ENCODE results near the gene SLIT3. TPM values are rescaled to one million over a fixed set of nuclear protein-coding genes. Genes with fewer than 3 reads are reported as not detected.

Gene SLIT3
- total and polyA plus RNA-seq, 2 donors (not counting 3 experiments of a cell fraction or from before 2014, with no cell fraction given) = 0.90 to 1.0 TPM

- no TSS peak for BruUV-seq (replicated peaks)
- H3K9me1 ChIP-seq (replicated peaks; ENCODE audit: control insufficient read depth, extremely low read depth, insufficient read depth, low read length) = no peaks in the 10 kb centered on the region
- H3K36me3 ChIP-seq (ENCODE audit: control insufficient read depth in 2 of 2, extremely low read depth in 1 of 2, insufficient read depth in 2 of 2, low read length in 2 of 2) = no peaks in the 10 kb centered on the region
- H3K27me3 ChIP-seq (ENCODE audit: control insufficient read depth in 2 of 2, insufficient read depth in 2 of 2, low read length in 2 of 2) = no peaks in the 10 kb centered on the region
- CTCF ChIA-PET = no interaction called here
- no peaks in the 10 kb centered on the region for H3K4me1 ChIP-seq (ENCODE audit: control insufficient read depth, extremely low read depth, insufficient read depth, low read length)
- H4K20me1 ChIP-seq (replicated peaks; ENCODE audit: control insufficient read depth, extremely low read depth, insufficient read depth, low read length) = no peaks in the 10 kb centered on the region
- no peaks in the 10 kb centered on the region for H3K9me3 ChIP-seq (replicated peaks; ENCODE audit: control insufficient read depth, insufficient read depth, low read length)
- FAIRE-seq (no peak), DNase-seq (ENCODE audit: low read depth, low spot score) (no peak)
- dilution Hi-C loops (cut with MboI; ENCODE audit: extremely low pct_ligation_motif_present, low sequenced_read_pairs) = no loop called here
- H3K79me2 ChIP-seq (ENCODE audit: control insufficient read depth, insufficient read depth, low read length) = no peaks in the 10 kb centered on the region
- H3K27ac ChIP-seq (ENCODE audit: insufficient read depth, low read depth, low read length) = no peak overlapping the region
- H3K4me3 ChIP-seq (replicated peaks in 1 of 3; ENCODE audit: insufficient read depth in 1 of 3, low read depth in 1 of 3, low read length in 3 of 3) = no peak overlapping the region
- POLR2A ChIA-PET = no interaction called here
- H3K9ac ChIP-seq (replicated peaks; ENCODE audit: extremely low read depth, insufficient read depth, low read length) = no peak overlapping the region
- TF ChIP-seq FOS (IDR thresholded peaks at IDR 0.05; ENCODE audit: borderline replicate concordance, insufficient read depth, low read length) = no peak
- H3K4me2 ChIP-seq (ENCODE audit: insufficient read depth, low read length) = no peak overlapping the region
- H2AFZ ChIP-seq (ENCODE audit: low read depth, low read length) = no peak overlapping the region
- intact Hi-C loops (cut with micrococcal nuclease) = no loop called here
These were observed 17.1 kb downstream of the SLIT3 start for GRCh38 chr5:169283887-169284286.

GRCh38 chr5:169281625-169282024, 19.3 kb downstream of the SLIT3 start:
- no peak for DNase-seq (ENCODE audit: low read depth, low spot score)
- no peaks in the 10 kb centered on the region for H3K27me3 ChIP-seq (ENCODE audit: control insufficient read depth in 2 of 2, insufficient read depth in 2 of 2, low read length in 2 of 2)
- ChIA-PET CTCF (no interaction called here), POLR2A (no interaction called here)
- no peaks in the 10 kb centered on the region for H3K9me3 ChIP-seq (replicated peaks; ENCODE audit: control insufficient read depth, insufficient read depth, low read length)
- intact Hi-C loops (cut with micrococcal nuclease) (no loop called here), dilution Hi-C loops (cut with MboI; ENCODE audit: extremely low pct_ligation_motif_present, low sequenced_read_pairs) (no loop called here)
- no peak for FAIRE-seq
- H4K20me1 ChIP-seq (replicated peaks; ENCODE audit: control insufficient read depth, extremely low read depth, insufficient read depth, low read length) = no peaks in the 10 kb centered on the region
- no peaks in the 10 kb centered on the region for H3K4me1 ChIP-seq (ENCODE audit: control insufficient read depth, extremely low read depth, insufficient read depth, low read length)
- no peaks in the 10 kb centered on the region for H3K9me1 ChIP-seq (replicated peaks; ENCODE audit: control insufficient read depth, extremely low read depth, insufficient read depth, low read length)
- H2AFZ ChIP-seq (ENCODE audit: low read depth, low read length) = no peak overlapping the region
- no peak overlapping the region for H3K4me2 ChIP-seq (ENCODE audit: insufficient read depth, low read length)
- BruUV-seq (replicated peaks) = no TSS peak
- H3K36me3 ChIP-seq (ENCODE audit: control insufficient read depth in 2 of 2, extremely low read depth in 1 of 2, insufficient read depth in 2 of 2, low read length in 2 of 2) = no peaks in the 10 kb centered on the region
- H3K79me2 ChIP-seq (ENCODE audit: control insufficient read depth, insufficient read depth, low read length) = no peaks in the 10 kb centered on the region
- no peak overlapping the region for H3K9ac ChIP-seq (replicated peaks; ENCODE audit: extremely low read depth, insufficient read depth, low read length)
- H3K27ac ChIP-seq (ENCODE audit: insufficient read depth, low read depth, low read length) = no peak overlapping the region
- H3K4me3 ChIP-seq (replicated peaks in 1 of 3; ENCODE audit: insufficient read depth in 1 of 3, low read depth in 1 of 3, low read length in 3 of 3) = no peak overlapping the region
- TF ChIP-seq, protein P1, sequence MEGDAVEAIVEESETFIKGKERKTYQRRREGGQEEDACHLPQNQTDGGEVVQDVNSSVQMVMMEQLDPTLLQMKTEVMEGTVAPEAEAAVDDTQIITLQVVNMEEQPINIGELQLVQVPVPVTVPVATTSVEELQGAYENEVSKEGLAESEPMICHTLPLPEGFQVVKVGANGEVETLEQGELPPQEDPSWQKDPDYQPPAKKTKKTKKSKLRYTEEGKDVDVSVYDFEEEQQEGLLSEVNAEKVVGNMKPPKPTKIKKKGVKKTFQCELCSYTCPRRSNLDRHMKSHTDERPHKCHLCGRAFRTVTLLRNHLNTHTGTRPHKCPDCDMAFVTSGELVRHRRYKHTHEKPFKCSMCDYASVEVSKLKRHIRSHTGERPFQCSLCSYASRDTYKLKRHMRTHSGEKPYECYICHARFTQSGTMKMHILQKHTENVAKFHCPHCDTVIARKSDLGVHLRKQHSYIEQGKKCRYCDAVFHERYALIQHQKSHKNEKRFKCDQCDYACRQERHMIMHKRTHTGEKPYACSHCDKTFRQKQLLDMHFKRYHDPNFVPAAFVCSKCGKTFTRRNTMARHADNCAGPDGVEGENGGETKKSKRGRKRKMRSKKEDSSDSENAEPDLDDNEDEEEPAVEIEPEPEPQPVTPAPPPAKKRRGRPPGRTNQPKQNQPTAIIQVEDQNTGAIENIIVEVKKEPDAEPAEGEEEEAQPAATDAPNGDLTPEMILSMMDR (IDR thresholded peaks at IDR 0.05; ENCODE audit: extremely low read depth in 1 of 2, insufficient read depth in 1 of 2, low read depth in 1 of 2, low read length in 2 of 2) = no peak
- no peak for TF ChIP-seq POLR2A (IDR thresholded peaks at IDR 0.05; ENCODE audit: low read depth, low read length)
- TF ChIP-seq GATA2 (IDR thresholded peaks at IDR 0.05; ENCODE audit: insufficient read depth, insufficient read length, low read depth, low read length) = no peak
- TF ChIP-seq EZH2 (IDR thresholded peaks at IDR 0.05; ENCODE audit: borderline replicate concordance, low read depth, low read length, severe bottlenecking) = no peak
- no peak for TF ChIP-seq MYC (IDR thresholded peaks at IDR 0.05; ENCODE audit: low read depth, low read length)
- TF ChIP-seq, protein P2, sequence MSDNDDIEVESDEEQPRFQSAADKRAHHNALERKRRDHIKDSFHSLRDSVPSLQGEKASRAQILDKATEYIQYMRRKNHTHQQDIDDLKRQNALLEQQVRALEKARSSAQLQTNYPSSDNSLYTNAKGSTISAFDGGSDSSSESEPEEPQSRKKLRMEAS (IDR thresholded peaks at IDR 0.05; ENCODE audit: insufficient read depth, insufficient read length) = no peak
- no peak for TF ChIP-seq FOS (IDR thresholded peaks at IDR 0.05; ENCODE audit: borderline replicate concordance, insufficient read depth, low read length)
- TF ChIP-seq POLR2AphosphoS5 (IDR thresholded peaks at IDR 0.05; ENCODE audit: insufficient read depth, low read depth, low read length) = no peak
- no peak for TF ChIP-seq JUN (IDR thresholded peaks at IDR 0.05; ENCODE audit: borderline replicate concordance, insufficient read depth, insufficient read length, low read depth)
